Activated T-cell treated with anti-CD3 and anti-CD28 coated beads, Interleukin-2, amount 50 U/mL, for 72 hours (primary cell): ENCODE results near the gene HS6ST1. TPM values are rescaled to one million over a fixed set of nuclear protein-coding genes. Genes with fewer than 3 reads are reported as not detected.

Experiments
- ATAC-seq, 2 donors: fragments of 150-1000 bp; cut with Tn5 transposase; replicated peaks in 1 of 2; 2 replicates each; pipeline ENCODE4 v1.10.0; 2021; ENCODE audit warnings: moderate library complexity in 2 of 2, mild to moderate bottlenecking in 1 of 2
- DNase-seq, 2 donors: peaks; one replicate each; pipeline ENCODE4 v3.0.0; 2021 to 2022; ENCODE audit warnings: mixed read lengths in 1 of 2
- H3K27ac Mint-ChIP-seq: one replicate; pipeline ENCODE4 v1.8.0; 2022; ENCODE audit warnings: mild to moderate bottlenecking, moderate library complexity, mixed read lengths
- H3K27me3 Mint-ChIP-seq: one replicate; pipeline ENCODE4 v1.8.0; 2022; ENCODE audit warnings: low read depth, mixed read lengths
- H3K36me3 Mint-ChIP-seq, 2 donors: one replicate each; pipeline ENCODE4 v1.8.0; 2022; ENCODE audit warnings: mixed read lengths in 2 of 2, mild to moderate bottlenecking in 1 of 2; ENCODE audit not compliant: insufficient read depth in 2 of 2
- H3K4me1 Mint-ChIP-seq: one replicate; pipeline ENCODE4 v1.8.0; 2022; ENCODE audit warnings: low read depth, mixed read lengths
- H3K4me3 Mint-ChIP-seq, 2 donors: one replicate each; pipeline ENCODE4 v1.8.0; 2022; ENCODE audit warnings: mild to moderate bottlenecking in 2 of 2, mixed read lengths in 2 of 2, moderate library complexity in 2 of 2
- H3K9me3 Mint-ChIP-seq, 2 donors: one replicate each; pipeline ENCODE4 v1.8.0; 2022; ENCODE audit warnings: mixed read lengths in 2 of 2
- total RNA-seq, 2 donors: library from RNA; stranded (reverse); gene quantifications; one replicate each; pipeline ENCODE4 v1.2.3, GENCODE V29; 2022

The HS6ST1 gene
- total RNA-seq, 2 donors from 2014 or later = 10.6 to 11.3 TPM

- no peak for DNase-seq
- Mint-ChIP-seq H3K36me3 (peaks cover 0 to 1% of the 10 kb centered on the region in 2 donors), H3K9me3 (no peaks in the 10 kb centered on the region), H3K4me3 (peak overlapping the region in 1 of 2 donors; percentile 42), H3K27me3 (no peaks in the 10 kb centered on the region), H3K27ac (no peak overlapping the region), H3K4me1 (peaks cover 63% of the 10 kb centered on the region)
- no peak for ATAC-seq
These were observed 3.4 kb downstream of the HS6ST1 start for GRCh38 chr2:128315122-128315828.

- Mint-ChIP-seq H3K9me3 (no peaks in the 10 kb centered on the region), H3K36me3 (peaks cover 0 to 1% of the 10 kb centered on the region in 2 donors), H3K27ac (no peak overlapping the region), H3K4me1 (peaks cover 63% of the 10 kb centered on the region), H3K27me3 (no peaks in the 10 kb centered on the region), H3K4me3 (peak overlapping the region in 1 of 2 donors; percentile 24)
- ATAC-seq (no peak), DNase-seq (no peak)
These were observed 4.1 kb downstream of the HS6ST1 start for GRCh38 chr2:128314348-128315121.

DNA sequence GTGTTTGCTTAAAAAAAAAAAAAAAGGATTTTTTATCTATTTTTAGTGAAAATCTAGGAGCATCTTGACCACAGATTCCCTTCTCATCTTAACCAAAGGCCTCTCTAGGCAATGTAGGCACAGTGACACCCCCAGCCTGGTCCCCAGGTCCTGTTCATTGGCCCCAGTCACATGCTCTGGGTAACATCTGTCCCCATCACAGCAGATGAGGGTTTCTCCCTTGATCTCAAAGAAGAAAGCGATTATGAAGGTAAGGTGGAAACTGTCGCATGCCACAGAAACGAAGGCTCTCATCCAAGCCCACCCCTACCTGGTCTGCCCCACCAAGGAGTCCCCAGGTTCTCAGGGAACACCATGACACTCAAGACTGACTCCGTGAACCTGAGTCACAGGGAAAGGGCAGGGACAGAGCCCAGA lies 4.7 kb downstream of the HS6ST1 start:
- Mint-ChIP-seq H3K9me3 (no peaks in the 10 kb centered on the region), H3K36me3 (peaks cover 0 to 1% of the 10 kb centered on the region in 2 donors), H3K4me1 (peaks cover 63% of the 10 kb centered on the region), H3K27me3 (no peaks in the 10 kb centered on the region), H3K4me3 (peak overlapping the region in 1 of 2 donors; percentile 24), H3K27ac (no peak overlapping the region)
- DNase-seq (no peak), ATAC-seq (no peak)

GRCh38 chr2:128313091-128313836 lies 5.4 kb downstream of the HS6ST1 start:
- peaks cover 63% of the 10 kb centered on the region for H3K4me1 Mint-ChIP-seq
- no peak for ATAC-seq

GRCh38 chr2:128312411-128312810 lies 6.3 kb downstream of the HS6ST1 start:
- no peaks in the 10 kb centered on the region for H3K27me3 Mint-ChIP-seq
- H3K9me3 Mint-ChIP-seq = no peaks in the 10 kb centered on the region
- no peak for ATAC-seq
- no peaks in the 10 kb centered on the region for H3K36me3 Mint-ChIP-seq
- DNase-seq = no peak
- H3K4me1 Mint-ChIP-seq = peaks cover 61% of the 10 kb centered on the region
- H3K4me3 Mint-ChIP-seq = no peak overlapping the region
- no peak overlapping the region for H3K27ac Mint-ChIP-seq

More at GRCh38 chr2:128313091-128313836, 5.4 kb downstream of the HS6ST1 start:
- H3K36me3 Mint-ChIP-seq = peaks cover 0 to 1% of the 10 kb centered on the region in 2 donors
- no peak for DNase-seq
- H3K27ac Mint-ChIP-seq = no peak overlapping the region
- no peaks in the 10 kb centered on the region for H3K9me3 Mint-ChIP-seq
- H3K27me3 Mint-ChIP-seq = no peaks in the 10 kb centered on the region
- H3K4me3 Mint-ChIP-seq = no peak overlapping the region

- ATAC-seq = no peak
- DNase-seq = no peak
- Mint-ChIP-seq H3K4me1 (peaks cover 56% of the 10 kb centered on the region), H3K9me3 (no peaks in the 10 kb centered on the region), H3K4me3 (no peak overlapping the region), H3K27ac (no peak overlapping the region), H3K36me3 (no peaks in the 10 kb centered on the region), H3K27me3 (no peaks in the 10 kb centered on the region)
These were observed 6.8 kb downstream of the HS6ST1 start for GRCh38 chr2:128311755-128312341.

- H3K27ac Mint-ChIP-seq = no peak overlapping the region
These were observed 7.4 kb downstream of the HS6ST1 start for GRCh38 chr2:128311216-128311754.

DNA sequence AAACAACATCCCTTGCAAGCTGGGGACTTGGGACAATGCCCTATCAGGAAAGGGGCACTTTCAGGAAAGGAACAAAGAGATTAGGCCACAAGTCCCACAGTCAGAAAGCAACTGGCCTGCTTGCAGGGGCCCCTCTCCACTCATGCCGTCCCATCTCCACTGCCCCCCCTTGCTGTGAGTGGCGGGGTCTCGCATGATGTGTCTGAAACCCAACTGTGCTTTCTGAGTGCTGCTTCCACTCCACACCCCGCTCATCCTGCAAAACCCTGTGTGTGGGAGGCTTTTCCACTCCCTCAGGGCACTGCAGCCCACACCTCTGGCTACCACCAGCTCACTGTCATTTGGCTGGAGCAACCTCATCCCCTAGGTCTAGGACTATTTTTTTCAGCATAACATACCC lies 7.9 kb downstream of the HS6ST1 start:
- Mint-ChIP-seq H3K27ac (no peak overlapping the region), H3K4me3 (no peak overlapping the region), H3K4me1 (peaks cover 45% of the 10 kb centered on the region), H3K27me3 (no peaks in the 10 kb centered on the region), H3K9me3 (no peaks in the 10 kb centered on the region), H3K36me3 (no peaks in the 10 kb centered on the region)
- ATAC-seq (no peak), DNase-seq (no peak)

More at GRCh38 chr2:128311216-128311754, 7.4 kb downstream of the HS6ST1 start:
- H3K27me3 Mint-ChIP-seq = no peaks in the 10 kb centered on the region
- DNase-seq = no peak
- H3K36me3 Mint-ChIP-seq = no peaks in the 10 kb centered on the region
- no peak for ATAC-seq
- H3K4me1 Mint-ChIP-seq = peaks cover 50% of the 10 kb centered on the region
- H3K4me3 Mint-ChIP-seq = no peak overlapping the region
- H3K9me3 Mint-ChIP-seq = no peaks in the 10 kb centered on the region

GRCh38 chr2:128310094-128310716 lies 8.5 kb downstream of the HS6ST1 start:
- peaks cover 39% of the 10 kb centered on the region for H3K4me1 Mint-ChIP-seq
- H3K9me3 Mint-ChIP-seq = no peaks in the 10 kb centered on the region
- no peak for DNase-seq
- no peak for ATAC-seq
- no peaks in the 10 kb centered on the region for H3K36me3 Mint-ChIP-seq
- no peak overlapping the region for H3K4me3 Mint-ChIP-seq
- no peaks in the 10 kb centered on the region for H3K27me3 Mint-ChIP-seq
- H3K27ac Mint-ChIP-seq = no peak overlapping the region

- peaks cover 35% of the 10 kb centered on the region for H3K4me1 Mint-ChIP-seq
- H3K9me3 Mint-ChIP-seq = no peaks in the 10 kb centered on the region
- no peak for DNase-seq
- ATAC-seq = no peak
- no peak overlapping the region for H3K27ac Mint-ChIP-seq
- H3K4me3 Mint-ChIP-seq = no peak overlapping the region
- H3K27me3 Mint-ChIP-seq = no peaks in the 10 kb centered on the region
- H3K36me3 Mint-ChIP-seq = no peaks in the 10 kb centered on the region
These were observed 9.2 kb downstream of the HS6ST1 start for GRCh38 chr2:128309280-128310093.

DNA sequence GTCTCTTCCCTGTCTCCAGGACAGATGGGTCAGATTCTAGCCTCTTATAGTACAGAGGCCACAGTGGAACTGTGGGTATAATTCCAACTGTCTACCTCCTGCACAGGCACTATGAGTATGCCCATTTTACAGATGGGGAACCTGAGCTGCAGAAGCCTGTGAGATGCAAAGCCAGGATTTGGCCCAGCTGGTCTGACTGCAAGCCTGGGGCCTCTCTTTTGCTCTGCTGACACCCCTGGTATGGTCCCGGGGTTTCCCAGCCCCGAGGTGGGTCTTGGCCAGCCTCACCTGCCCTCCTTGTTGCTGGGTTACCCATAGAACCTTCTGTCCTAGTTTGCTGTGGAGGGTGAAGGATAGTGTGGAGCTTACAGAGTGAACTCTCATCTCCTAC lies 9.8 kb downstream of the HS6ST1 start:
- no peak overlapping the region for H3K27ac Mint-ChIP-seq
- peaks cover 29% of the 10 kb centered on the region for H3K4me1 Mint-ChIP-seq
- H3K4me3 Mint-ChIP-seq = no peak overlapping the region
- no peaks in the 10 kb centered on the region for H3K27me3 Mint-ChIP-seq
- H3K9me3 Mint-ChIP-seq = no peaks in the 10 kb centered on the region
- DNase-seq (no peak), ATAC-seq (no peak)
- no peaks in the 10 kb centered on the region for H3K36me3 Mint-ChIP-seq

GRCh38 chr2:128308284-128308731 lies 10.4 kb downstream of the HS6ST1 start:
- Mint-ChIP-seq H3K9me3 (no peaks in the 10 kb centered on the region), H3K36me3 (no peaks in the 10 kb centered on the region), H3K27me3 (no peaks in the 10 kb centered on the region), H3K4me3 (no peak overlapping the region), H3K4me1 (peaks cover 23% of the 10 kb centered on the region), H3K27ac (no peak overlapping the region)
- DNase-seq (no peak), ATAC-seq (no peak)
